ENCODE results near the gene GPATCH2L. TPM values are rescaled to one million over a fixed set of nuclear protein-coding genes. Genes with fewer than 3 reads are reported as not detected.

GPATCH2L gene
- total RNA-seq, 1 donor from 2014 or later = 22.8 TPM

- DNase-seq (no peak), ATAC-seq (no peak)
- intact Hi-C loops (cut with micrococcal nuclease) = no loop called here
Observed at GRCh38 chr14:76133103-76133502, 18.6 kb upstream of the GPATCH2L start.

- ATAC-seq (no peak), DNase-seq (no peak)
- intact Hi-C loops (cut with micrococcal nuclease) = no loop called here
Observed at GRCh38 chr14:76134231-76134630, 17.5 kb upstream of the GPATCH2L start.

- intact Hi-C loops (cut with micrococcal nuclease) = no loop called here
- DNase-seq (no peak), ATAC-seq (no peak)
Observed at GRCh38 chr14:76135722-76136121, 16.0 kb upstream of the GPATCH2L start.

- intact Hi-C loops (cut with micrococcal nuclease) = no loop called here
- DNase-seq (no peak), ATAC-seq (no peak)
Observed at GRCh38 chr14:76136476-76137110, 15.1 kb upstream of the GPATCH2L start.

- intact Hi-C loops (cut with micrococcal nuclease) = no loop called here
- ATAC-seq (no peak), DNase-seq (no peak)
Observed at GRCh38 chr14:76138119-76138757, 13.5 kb upstream of the GPATCH2L start.

- intact Hi-C loops (cut with micrococcal nuclease) = no loop called here
- ATAC-seq (peak; percentile 48), DNase-seq (no peak)
Observed at GRCh38 chr14:76138758-76139723, 12.7 kb upstream of the GPATCH2L start.

- no peak for ATAC-seq
- intact Hi-C loops (cut with micrococcal nuclease) = no loop called here
- DNase-seq = no peak
Observed at GRCh38 chr14:76143642-76144041, 8.1 kb upstream of the GPATCH2L start.

GRCh38 chr14:76146976-76147375, 4.7 kb upstream of the GPATCH2L start:
- intact Hi-C loops (cut with micrococcal nuclease) = no loop called here
- ATAC-seq = no peak
- DNase-seq = no peak

GRCh38 chr14:76149196-76149595, 2.5 kb upstream of the GPATCH2L start:
- ATAC-seq (no peak), DNase-seq (no peak)
- intact Hi-C loops (cut with micrococcal nuclease) = no loop called here

GRCh38 chr14:76152333-76152681, 585 bp downstream of the GPATCH2L start:
- intact Hi-C loops (cut with micrococcal nuclease) = no loop called here
- DNase-seq (peak; percentile 52), ATAC-seq (peak; percentile 78)

GRCh38 chr14:76153919-76154318, 2.2 kb downstream of the GPATCH2L start:
- intact Hi-C loops (cut with micrococcal nuclease) = no loop called here
- ATAC-seq (no peak), DNase-seq (no peak)

- ATAC-seq (no peak), DNase-seq (no peak)
- intact Hi-C loops (cut with micrococcal nuclease) = no loop called here
Observed at GRCh38 chr14:76154539-76155126, 2.9 kb downstream of the GPATCH2L start.

GRCh38 chr14:76163668-76164363, 12.1 kb downstream of the GPATCH2L start:
- ATAC-seq (peak; percentile 90), DNase-seq (no peak)
- intact Hi-C loops (cut with micrococcal nuclease) = no loop called here

- ATAC-seq (no peak), DNase-seq (no peak)
- intact Hi-C loops (cut with micrococcal nuclease) = no loop called here
Observed at GRCh38 chr14:76168531-76168930, 16.8 kb downstream of the GPATCH2L start.

GRCh38 chr14:76169776-76170175, 18.1 kb downstream of the GPATCH2L start:
- ATAC-seq = no peak
- intact Hi-C loops (cut with micrococcal nuclease) = no loop called here
- DNase-seq = no peak

GRCh38 chr14:76174982-76175381, 23.3 kb downstream of the GPATCH2L start:
- no peak for ATAC-seq
- DNase-seq = no peak
- intact Hi-C loops (cut with micrococcal nuclease) = no loop called here

- DNase-seq (no peak), ATAC-seq (no peak)
- intact Hi-C loops (cut with micrococcal nuclease) = no loop called here
Observed at GRCh38 chr14:76175942-76176341, 24.2 kb downstream of the GPATCH2L start.

GRCh38 chr14:76181546-76181945, 29.8 kb downstream of the GPATCH2L start:
- no peak for ATAC-seq

GRCh38 chr14:76186308-76187027, 34.7 kb downstream of the GPATCH2L start:
- intact Hi-C loops (cut with micrococcal nuclease) = no loop called here
- ATAC-seq = no peak
- DNase-seq = no peak

More at GRCh38 chr14:76181546-76181945, 29.8 kb downstream of the GPATCH2L start:
- no peak for DNase-seq
- intact Hi-C loops (cut with micrococcal nuclease) = no loop called here

All from left ventricle myocardium superior (tissue), 1 donor.